NOMO-1 (cell line): ENCODE measurements around the gene ERGIC3.

ENCODE experiments used
- DNase-seq, 2 experiments: peaks; one replicate each; lab custom pipeline; 2025; ENCODE audit not compliant: unreplicated experiment in 2 of 2; lab: John Stamatoyannopoulos, UW

Gene ERGIC3

DNA sequence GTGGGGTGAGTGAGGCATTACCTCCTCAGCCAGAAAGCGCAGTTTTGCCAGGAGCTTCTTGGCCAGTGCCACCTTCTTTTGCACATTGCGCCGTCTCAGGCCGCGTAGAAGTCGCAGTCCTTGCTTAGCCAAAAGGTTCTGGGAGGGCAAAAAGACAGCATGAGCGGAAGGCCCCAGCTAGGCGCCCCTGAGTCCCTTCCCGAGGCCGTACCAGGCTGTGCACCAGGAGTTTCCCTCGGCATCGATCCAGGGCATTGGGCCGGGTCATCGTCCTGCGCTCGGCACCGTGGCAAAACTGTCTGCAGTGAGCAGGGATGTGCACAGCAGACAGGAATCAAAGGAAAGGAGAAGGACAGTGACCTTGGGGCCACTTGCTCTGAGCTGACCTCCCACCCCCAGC is 53.6 kb downstream of the ERGIC3 start:
- no peak for DNase-seq

DNA sequence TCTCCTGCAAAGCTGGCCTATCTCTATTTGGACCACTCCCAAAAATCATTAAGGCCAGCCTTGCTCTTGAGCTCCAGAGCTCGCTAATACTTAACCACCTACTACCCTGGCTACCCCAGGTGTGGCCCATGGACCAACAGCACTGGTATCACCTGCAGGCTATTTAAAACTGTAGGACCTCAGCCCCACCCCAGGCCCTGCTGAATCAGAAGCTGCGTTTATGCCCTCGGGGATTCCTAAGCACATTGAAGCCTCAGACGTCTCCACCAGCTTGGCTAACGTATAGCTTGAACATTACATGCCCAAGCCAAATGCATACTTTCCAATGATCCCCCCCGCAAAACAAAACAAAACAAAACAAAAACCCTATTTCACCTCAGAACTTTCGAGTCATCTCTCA is 54.0 kb downstream of the ERGIC3 start:
- no peak for DNase-seq

DNA sequence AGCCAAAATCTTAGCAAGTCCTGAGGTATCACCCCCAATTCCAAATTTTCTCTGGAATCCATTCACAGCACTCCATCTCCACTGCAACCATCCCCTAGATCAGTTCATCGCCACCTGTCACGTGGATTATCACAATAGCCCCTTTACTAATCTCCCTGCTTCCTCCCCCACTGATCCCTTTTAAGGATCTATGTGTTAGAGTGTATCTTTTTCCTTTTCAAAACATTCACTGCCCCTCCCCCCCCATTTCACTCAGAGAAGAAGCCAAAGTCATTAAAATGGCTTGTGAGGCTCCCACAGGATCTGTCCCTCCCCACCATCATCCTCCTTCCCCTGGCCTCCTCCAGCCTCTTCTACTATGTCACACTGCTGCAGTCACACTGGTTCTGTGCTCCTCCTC is 55.3 kb downstream of the ERGIC3 start:
- DNase-seq: no peak

DNA sequence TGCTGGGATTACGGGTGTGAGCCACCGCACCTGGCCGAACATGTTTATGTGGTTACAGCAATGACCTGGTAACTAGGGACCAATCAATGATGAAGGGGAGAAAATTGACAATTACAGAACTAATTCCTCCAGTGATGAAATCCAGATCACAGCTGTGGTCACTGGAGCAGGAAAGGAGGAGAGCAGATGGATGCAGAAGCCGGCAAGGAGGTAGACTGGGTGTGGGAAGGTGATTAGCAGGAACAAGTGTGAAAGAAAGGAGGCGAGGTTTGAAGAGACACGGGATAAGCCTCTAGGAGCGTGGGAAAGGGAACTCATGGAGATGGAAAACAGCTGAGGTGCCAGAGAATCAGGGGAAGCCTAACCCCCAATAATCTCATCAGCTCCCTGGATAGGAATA is 56.6 kb downstream of the ERGIC3 start:
- no peak for DNase-seq

DNA sequence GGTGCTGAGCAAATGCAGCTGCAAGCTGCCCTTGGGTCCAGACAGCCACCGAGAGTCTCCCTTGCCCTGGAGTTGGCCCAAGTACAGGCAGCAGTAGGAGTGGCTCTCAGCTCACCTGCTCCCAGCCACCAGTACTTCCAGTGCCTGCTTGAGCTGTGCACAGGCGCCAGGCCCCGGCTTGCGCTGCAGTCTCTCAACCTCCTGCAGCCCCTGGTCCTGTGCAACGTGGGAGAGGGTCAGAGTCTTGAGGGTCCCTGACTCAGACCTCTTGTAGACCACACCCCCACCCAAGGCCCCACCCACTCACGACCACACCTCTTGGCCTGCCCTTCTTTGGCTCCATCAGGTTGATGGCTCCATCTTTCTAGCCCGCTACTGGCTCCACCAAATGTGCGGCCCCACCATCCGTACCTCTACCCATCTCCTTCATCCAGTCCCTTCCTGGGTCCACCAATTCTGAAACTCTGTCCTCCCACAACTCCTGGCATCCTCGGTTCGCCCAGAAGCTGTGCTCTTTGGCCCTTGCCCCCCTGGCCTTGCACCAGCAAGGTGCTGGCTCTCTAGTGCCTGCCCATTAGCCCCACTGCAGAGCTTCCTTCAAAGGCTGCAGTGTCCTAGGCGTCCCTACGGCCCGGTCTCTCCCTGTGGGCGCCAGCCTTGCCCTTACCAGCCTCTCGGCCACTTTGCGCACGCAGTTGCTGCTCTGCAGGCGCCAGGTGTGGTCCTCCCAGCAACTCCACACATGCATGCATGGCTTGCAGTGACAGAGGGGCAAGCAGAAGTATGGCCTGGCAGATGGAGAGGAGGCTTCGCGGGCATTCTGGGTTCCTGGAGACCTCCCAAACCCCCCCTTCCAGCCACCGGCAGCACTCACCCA is 57.3 kb downstream of the ERGIC3 start:
- no peak for DNase-seq

DNA sequence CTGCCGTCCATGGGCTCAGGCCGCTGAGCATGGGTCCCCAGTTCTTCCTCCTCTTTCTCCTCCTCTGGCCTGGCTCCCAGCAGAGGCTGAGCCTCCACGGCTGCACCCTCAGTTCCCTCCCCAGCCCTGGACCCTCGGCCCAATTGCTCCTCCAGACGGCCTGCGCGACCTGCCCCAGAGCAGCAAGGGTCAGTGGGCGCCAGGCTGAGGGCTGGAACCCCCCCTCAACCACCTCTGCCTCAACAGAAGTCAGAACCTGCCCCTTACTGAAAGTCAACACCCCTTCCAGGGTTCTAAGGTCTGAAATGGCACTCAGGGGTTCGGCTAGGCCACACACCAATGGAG is 57.9 kb downstream of the ERGIC3 start:
- DNase-seq: no peak

DNA sequence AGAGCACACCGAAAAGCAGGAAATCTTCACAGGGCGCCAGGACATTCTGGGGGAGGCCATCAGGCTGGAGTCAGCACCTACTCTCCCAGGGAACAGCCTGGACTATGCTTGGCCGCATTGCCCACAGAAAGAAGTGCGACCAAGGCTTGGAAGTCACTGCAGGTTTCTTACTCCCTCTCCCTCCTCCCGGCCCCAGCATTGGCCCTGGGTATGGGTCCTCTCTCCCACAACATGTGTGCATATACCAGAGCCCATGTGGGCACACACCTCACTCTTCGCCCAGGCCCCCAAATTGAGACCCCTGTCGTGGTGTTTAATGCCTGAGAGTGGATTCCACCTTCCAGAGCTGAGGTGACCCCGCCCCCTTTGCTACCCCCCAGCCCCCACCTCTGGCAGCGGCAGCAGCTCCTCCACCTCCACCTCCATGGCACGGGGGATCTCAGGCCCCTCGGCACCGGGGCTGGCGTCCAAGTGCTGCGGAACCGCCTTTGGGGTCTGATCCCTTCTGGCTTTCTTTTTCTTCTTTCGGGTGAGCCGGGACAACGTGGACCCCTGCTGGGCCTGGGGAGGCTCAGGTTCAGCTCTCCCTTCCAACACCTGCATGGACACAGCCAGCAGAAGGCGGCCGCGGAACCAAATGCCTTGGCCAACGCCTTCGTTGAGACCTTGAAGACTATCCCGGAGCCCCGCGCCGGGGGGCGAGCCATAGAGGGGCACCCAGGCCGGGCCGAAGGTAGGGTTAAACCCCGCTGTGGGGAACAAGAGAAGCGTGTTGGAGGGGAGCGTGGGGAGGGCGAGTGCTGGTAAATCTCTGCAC is 58.5 kb downstream of the ERGIC3 start:
- DNase-seq: no peak

DNA sequence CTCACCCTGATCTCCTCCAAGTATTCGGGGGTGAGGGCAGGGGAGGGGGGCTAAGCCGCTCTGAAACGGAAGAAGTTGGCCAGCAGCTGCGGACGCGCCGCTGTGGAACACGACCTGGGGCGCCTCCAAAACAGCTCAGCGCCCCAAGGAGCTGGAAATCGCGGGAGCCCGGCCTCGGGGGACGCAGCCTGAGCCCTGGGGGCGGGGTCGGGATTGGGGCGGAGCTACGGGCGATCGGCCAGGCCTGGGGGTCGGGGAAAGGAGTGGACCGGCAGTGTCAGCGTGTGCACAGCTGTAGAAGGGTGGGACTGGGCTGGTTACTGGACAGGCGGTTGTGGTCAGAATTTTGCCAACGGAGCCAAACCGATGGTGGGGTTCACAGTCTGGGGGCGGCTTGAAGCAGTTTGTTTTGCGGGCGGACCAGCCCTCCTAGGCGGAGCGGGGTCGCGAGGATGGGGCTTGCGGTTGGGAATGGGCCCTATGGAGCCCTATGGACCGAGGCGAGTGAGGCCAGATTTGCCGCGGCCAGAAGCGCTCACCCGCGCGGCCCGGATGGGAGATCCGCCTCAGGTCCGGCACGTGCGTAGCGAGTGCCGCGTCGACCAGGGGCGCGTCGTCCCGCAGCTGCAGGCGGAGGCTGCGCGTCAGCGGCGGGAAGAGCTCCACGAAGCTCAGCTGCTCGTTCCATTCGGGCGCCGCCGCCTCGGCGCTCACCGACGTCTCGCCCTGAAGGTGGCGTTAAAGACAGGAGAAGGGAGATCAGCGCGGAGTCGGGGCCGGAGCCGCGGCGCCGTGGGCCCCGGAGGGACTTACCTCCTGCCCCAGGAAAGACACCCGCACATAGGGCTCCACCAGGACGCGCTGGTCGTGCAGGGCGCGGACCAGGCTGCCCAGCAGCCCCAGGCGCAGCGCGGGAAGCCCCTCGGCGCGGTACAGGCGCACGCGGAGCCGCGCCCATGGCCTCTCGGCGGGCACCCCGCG is 59.4 kb downstream of the ERGIC3 start:
- DNase-seq: peak; percentile 55 to 71

DNA sequence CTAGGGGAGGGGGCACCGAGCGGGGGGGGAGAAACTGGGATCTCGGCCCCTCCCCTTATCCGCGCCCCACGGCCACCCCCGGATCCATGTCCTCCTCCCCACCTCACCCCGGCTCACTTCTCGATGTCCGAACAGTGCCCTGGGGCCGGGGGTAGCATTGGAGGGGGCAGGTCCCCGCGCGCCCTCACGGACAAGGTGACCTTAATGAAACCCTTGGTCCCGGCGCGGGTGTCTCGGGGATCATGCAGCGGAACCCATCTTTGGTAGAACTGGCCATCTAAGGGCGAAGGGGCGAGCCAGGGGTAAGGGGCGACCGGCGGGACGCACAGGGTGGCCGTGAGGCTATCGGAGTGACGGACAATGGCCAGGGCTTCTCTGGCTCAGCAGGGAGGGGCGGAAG is 60.1 kb downstream of the ERGIC3 start:
- no peak for DNase-seq

DNA sequence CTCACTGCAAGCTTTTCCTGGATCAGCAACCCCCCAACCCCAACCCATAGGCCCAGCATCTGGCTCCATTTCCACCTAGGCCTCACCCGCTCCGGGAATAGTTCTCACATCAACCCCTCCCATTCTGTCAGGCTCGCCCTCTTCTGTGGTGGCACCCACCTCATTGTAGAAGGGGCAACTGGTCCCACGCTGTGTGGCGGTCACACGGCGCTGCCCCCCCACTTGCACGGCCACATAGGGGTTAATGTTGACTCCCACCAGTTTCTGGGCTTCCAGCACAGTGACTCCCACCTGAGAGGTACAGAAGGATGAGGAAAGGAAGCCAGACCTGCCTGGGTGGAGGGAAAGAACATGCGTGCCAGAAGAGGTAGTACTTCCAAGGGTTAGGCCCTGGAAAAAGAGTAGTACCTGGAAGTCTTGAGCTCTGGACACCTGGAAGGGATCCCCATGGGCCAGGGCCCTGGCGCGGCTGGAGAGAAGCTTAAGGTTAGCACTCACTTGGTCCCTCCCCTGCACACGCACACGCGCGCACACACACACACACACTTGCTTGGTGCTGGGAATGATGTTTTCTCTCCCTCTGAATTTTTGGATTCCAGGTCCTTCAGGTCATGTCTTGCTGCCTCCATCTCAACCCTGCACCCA is 61.1 kb downstream of the ERGIC3 start:
- DNase-seq: no peak

DNA sequence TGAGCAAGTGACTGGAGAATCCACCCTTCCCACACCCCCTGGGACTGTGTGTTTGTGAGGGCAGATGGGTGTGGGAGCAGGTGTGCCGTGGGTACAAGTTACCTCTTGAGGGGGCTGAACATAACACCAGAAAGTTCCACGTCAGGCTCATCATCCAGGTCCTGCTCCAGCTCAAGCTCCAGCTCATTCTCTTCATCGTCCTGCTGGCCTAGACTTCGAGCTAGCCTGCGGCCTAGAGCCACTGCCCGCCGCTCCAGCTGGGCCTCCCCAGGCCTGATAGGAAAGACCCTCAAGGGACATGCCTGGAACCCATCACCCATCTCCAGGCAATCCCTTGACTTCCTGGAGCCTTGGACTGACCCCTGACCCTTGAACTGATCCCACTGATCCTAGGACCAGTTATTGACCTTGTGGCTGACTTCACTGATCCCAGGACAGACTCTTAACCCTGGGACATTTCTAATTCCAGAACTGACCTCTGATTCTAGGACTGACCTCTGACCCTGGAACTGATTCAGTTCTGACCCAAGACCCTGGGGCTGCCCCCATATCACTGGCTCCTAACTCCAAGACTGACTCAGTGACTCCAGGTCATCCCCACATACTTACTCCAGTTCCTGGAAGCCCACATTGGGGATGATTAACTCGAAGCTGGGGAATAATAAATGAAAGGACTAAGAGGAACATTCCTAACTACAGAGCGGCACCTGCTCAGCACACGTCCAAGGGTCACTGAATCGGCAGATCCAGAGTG is 62.0 kb downstream of the ERGIC3 start:
- DNase-seq: no peak

DNA sequence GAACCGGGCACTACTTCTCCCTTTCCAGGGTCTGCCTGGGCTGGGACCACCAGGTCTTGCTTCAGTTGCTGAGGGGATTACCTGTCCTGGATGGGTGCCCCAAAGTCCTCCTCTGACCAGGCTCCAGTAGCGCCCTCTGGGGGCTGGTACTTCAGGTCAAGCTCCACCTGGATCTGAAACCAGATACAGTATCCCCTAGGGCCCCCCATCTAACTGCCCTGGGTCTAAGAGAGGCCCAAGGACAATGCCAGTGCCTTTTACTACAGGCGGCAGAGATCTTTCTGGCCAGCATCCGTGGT is 62.5 kb downstream of the ERGIC3 start:
- DNase-seq: no peak

DNA sequence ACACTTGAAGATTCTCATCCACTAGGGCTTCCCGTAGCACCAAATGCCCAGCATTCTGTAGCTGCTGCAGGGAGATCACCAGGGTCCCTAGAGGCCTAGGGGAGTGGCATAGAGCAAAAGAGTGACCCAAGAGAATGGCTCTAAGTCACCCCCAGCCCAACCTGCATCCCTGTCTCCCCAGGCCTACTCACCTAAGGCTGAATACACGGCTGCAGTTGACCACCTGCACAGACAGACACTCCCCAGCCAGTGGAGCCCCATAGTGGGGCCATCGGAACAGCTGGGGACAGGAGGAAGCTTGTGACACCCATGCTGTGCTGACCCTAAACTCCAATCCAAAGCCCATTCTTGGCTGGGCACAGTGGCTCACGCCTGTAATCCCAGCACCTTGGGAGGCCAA is 64.2 kb downstream of the ERGIC3 start:
- DNase-seq: no peak
